PC-9 (cell line): ENCODE data around the gene C1D. TPM values are rescaled to one million over a fixed set of nuclear protein-coding genes. Genes with fewer than 3 reads are reported as not detected.

ENCODE experiments used
- BruUV-seq: library from RNA; stranded (reverse); fragments of 400-500 nt; replicated peaks from 2 replicates; lab custom pipeline; 2021; lab: Mats Ljungman, UMichigan
- CTCF ChIA-PET: fragments of 300-600 bp; sonication (Branson Sonifier 250); formaldehyde crosslinking; loops from one replicate; lab custom pipeline; 2022; ENCODE audit warnings: antibody characterized with exemption; lab: Charles Lee
- POLR2A ChIA-PET: fragments of 300-600 bp; sonication (Branson Sonifier 250); formaldehyde crosslinking; loops from one replicate; lab custom pipeline; 2022; ENCODE audit warnings: antibody characterized with exemption; ENCODE audit not compliant: unreplicated experiment; lab: Charles Lee
- DNase-seq, 2 experiments: peaks; one replicate each; pipeline versions ENCODE4 v3.0.0 to v3.0.0-alpha.2; 2015 to 2022; ENCODE audit warnings: mixed read lengths in 1 of 2
- H2AFZ ChIP-seq: fragments of 200-600 bp; sonication (generic); 2 replicates; pipeline ENCODE4 v1.8.1; 2017; ENCODE audit warnings: antibody characterized with exemption
- H3F3A ChIP-seq: fragments of 200-600 bp; sonication (generic); 2 replicates; pipeline ENCODE4 v1.8.1; 2017; ENCODE audit warnings: antibody characterized with exemption, mild to moderate bottlenecking, low read depth; ENCODE audit not compliant: insufficient read depth
- H3K27ac ChIP-seq: fragments of 200-600 bp; sonication (generic); 2 replicates; pipeline ENCODE4 v1.6.1; 2016; ENCODE audit warnings: mixed run types
- H3K27me3 ChIP-seq: fragments of 200-600 bp; sonication (generic); 2 replicates; pipeline ENCODE4 v1.6.1; 2016; ENCODE audit warnings: low read depth, mixed run types; ENCODE audit not compliant: insufficient read depth
- H3K36me3 ChIP-seq: fragments of 200-600 bp; sonication (generic); 2 replicates; pipeline ENCODE4 v1.6.1; 2016; ENCODE audit warnings: low read depth, mixed run types
- H3K4me1 ChIP-seq: fragments of 200-600 bp; sonication (generic); replicated peaks from 2 replicates; pipeline ENCODE4 v1.6.1; 2016; ENCODE audit warnings: mixed run types; ENCODE audit not compliant: insufficient read depth
- H3K4me2 ChIP-seq: fragments of 200-600 bp; sonication (generic); 2 replicates; pipeline ENCODE4 v1.6.1; 2017; ENCODE audit warnings: mixed run types
- H3K4me3 ChIP-seq: fragments of 200-600 bp; sonication (generic); 2 replicates; pipeline ENCODE4 v1.6.1; 2016; ENCODE audit warnings: mixed run types
- H3K79me2 ChIP-seq: fragments of 200-600 bp; sonication (generic); 2 replicates; pipeline ENCODE4 v1.6.1; 2017; ENCODE audit warnings: low read depth, mixed run types
- H3K9me2 ChIP-seq: fragments of 200-600 bp; sonication (generic); 2 replicates; pipeline ENCODE4 v1.8.1; 2017; ENCODE audit warnings: mild to moderate bottlenecking; ENCODE audit not compliant: insufficient read depth
- H3K9me3 ChIP-seq: fragments of 200-600 bp; sonication (generic); 2 replicates; pipeline ENCODE4 v1.8.1; 2016; ENCODE audit warnings: low read depth; ENCODE audit not compliant: insufficient read depth
- H4K20me1 ChIP-seq: fragments of 200-600 bp; sonication (generic); 2 replicates; pipeline ENCODE4 v1.8.1; 2017; ENCODE audit not compliant: insufficient read depth
- EZH2 ChIP-seq: fragments of 200-600 bp; sonication (generic); IDR thresholded peaks from 2 replicates; pipeline ENCODE4 v1.8.0; 2017; ENCODE audit warnings: antibody characterized with exemption, low read depth
- intact Hi-C: fragments of 100-400 bp; cut with micrococcal nuclease; formaldehyde crosslinking; loops from one replicate; pipeline ENCODE4 v1.10.0; 2022; ENCODE audit not compliant: unreplicated experiment
- total RNA-seq: library from RNA; stranded (reverse); gene quantifications from 2 replicates; pipeline ENCODE4 v1.2.3, GENCODE V29; 2021
- TF ChIP-seq, protein P1 (sequence below): fragments of 200-600 bp; sonication (generic); conservative IDR thresholded peaks from 2 replicates; pipeline ENCODE4 v1.6.1; 2017; ENCODE audit warnings: mixed run types, antibody characterized with exemption, mild to moderate bottlenecking, moderate library complexity

The C1D gene
- total RNA-seq, 1 experiment from 2014 or later = 24.8 TPM

DNA sequence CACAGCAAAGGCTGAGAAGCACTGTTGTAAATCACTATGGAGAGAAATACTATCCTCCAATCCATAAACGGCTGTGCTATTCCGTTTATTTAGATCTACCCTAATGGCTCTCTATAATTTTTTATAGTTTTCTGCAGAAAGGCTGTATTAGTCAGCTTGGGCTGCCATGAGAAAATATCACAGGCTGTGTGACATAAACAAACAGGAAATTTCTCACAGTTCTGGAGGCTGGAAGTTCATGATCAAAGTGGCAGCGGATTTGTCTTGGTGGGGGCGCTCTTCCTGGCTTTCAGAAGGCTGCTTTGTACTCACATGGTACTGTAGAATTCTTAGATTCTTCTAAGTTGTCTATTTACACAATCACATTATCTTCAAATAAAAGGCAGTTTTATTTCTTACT is 44.1 kb downstream of the C1D start:
- ChIA-PET POLR2A (no interaction called here), CTCF (no interaction called here)

DNA sequence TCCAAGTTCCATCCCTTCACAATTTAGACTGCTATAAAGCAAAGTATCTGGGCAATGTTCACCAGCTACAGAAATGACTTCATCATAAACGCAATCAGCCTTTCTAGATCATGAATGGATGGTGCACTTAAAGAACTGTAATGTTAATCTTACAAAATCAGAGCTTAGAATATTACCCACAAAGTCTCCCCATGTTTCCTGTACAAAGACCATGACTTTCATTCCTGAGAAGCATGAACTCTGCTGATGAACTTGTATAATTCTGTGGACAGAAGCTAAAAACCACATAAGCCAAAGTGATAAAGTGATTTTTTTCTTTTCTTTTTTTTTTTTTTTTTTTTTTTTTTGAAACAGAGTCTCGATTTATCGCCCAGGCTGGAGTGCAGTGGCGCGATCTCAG is 53.3 kb downstream of the C1D start:
- no peaks in the 10 kb centered on the region for H3F3A ChIP-seq
- DNase-seq = no peak
- no peak overlapping the region for H3K4me3 ChIP-seq
- no peaks in the 10 kb centered on the region for H3K79me2 ChIP-seq
- no peaks in the 10 kb centered on the region for H3K9me3 ChIP-seq
- no peak overlapping the region for H3K27ac ChIP-seq
- no peaks in the 10 kb centered on the region for H3K4me1 ChIP-seq
- H4K20me1 ChIP-seq = no peaks in the 10 kb centered on the region
- H3K27me3 ChIP-seq = no peaks in the 10 kb centered on the region; the same call in 1 of the 2 replicates
- H3K4me2 ChIP-seq = no peak overlapping the region
- TF ChIP-seq EZH2 = no peak
- TF ChIP-seq, protein P1, sequence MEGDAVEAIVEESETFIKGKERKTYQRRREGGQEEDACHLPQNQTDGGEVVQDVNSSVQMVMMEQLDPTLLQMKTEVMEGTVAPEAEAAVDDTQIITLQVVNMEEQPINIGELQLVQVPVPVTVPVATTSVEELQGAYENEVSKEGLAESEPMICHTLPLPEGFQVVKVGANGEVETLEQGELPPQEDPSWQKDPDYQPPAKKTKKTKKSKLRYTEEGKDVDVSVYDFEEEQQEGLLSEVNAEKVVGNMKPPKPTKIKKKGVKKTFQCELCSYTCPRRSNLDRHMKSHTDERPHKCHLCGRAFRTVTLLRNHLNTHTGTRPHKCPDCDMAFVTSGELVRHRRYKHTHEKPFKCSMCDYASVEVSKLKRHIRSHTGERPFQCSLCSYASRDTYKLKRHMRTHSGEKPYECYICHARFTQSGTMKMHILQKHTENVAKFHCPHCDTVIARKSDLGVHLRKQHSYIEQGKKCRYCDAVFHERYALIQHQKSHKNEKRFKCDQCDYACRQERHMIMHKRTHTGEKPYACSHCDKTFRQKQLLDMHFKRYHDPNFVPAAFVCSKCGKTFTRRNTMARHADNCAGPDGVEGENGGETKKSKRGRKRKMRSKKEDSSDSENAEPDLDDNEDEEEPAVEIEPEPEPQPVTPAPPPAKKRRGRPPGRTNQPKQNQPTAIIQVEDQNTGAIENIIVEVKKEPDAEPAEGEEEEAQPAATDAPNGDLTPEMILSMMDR = no peak
- no peak overlapping the region for H2AFZ ChIP-seq
- CTCF ChIA-PET = interaction anchor here (0.6 kb wide), 1 partner anchor 25 kb away, joined by 3 read pairs; no protein-coding TSS in a partner anchor
- intact Hi-C loops = no loop called here
- no TSS peak for BruUV-seq
- no peaks in the 10 kb centered on the region for H3K36me3 ChIP-seq
- POLR2A ChIA-PET = no interaction called here
- no peaks in the 10 kb centered on the region for H3K9me2 ChIP-seq

More for the DNA sequence above, 44.1 kb downstream of the C1D start:
- intact Hi-C loops = no loop called here
- no peak for TF ChIP-seq EZH2
- TF ChIP-seq, protein P1 = no peak
- H2AFZ ChIP-seq = no peak overlapping the region
- no peak overlapping the region for H3K27ac ChIP-seq
- H3K79me2 ChIP-seq = no peaks in the 10 kb centered on the region
- no peaks in the 10 kb centered on the region for H4K20me1 ChIP-seq
- H3K9me3 ChIP-seq = no peaks in the 10 kb centered on the region
- no peaks in the 10 kb centered on the region for H3K9me2 ChIP-seq
- DNase-seq = no peak
- H3K4me1 ChIP-seq = no peaks in the 10 kb centered on the region
- H3F3A ChIP-seq = no peaks in the 10 kb centered on the region
- no peaks in the 10 kb centered on the region for H3K27me3 ChIP-seq
- no peak overlapping the region for H3K4me2 ChIP-seq
- no peak overlapping the region for H3K4me3 ChIP-seq
- no TSS peak for BruUV-seq
- H3K36me3 ChIP-seq = no peaks in the 10 kb centered on the region

DNA sequence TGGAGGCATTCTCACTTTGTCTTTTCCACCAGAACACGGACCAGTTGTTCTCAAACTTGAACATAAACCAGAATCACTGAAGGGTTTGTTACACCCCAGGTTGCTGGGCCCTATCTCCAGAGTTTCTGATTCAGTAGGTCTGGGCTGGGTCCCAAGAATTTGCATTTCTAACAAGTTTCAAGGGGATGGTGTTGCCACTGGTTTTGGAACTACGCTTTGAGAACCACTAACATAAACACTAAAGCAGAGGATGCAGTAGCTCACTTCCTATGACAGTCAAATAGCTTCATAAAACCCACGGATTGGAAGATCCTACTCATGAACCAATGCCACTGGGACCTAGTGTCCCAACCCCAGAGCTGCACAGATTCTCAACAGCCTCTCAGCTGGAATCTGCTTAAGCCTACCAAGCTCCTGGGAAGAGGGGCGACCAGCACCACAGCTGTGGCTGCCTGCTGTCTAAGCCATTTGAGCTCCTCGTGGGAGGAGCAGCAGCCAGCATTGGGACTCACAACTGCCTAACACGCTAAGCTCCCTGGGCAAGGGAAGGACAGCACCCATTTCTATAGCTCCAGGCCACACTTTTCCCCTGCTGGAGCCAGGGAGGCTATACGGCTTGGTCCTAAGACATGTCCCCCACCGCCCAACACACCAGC is 62.5 kb downstream of the C1D start:
- Histone ChIP-seq H3F3A (no peaks in the 10 kb centered on the region), H3K9me3 (no peaks in the 10 kb centered on the region), H3K4me2 (no peak overlapping the region), H3K79me2 (no peaks in the 10 kb centered on the region), H4K20me1 (no peaks in the 10 kb centered on the region), H2AFZ (no peak overlapping the region), H3K36me3 (no peaks in the 10 kb centered on the region), H3K9me2 (no peaks in the 10 kb centered on the region), H3K4me3 (no peak overlapping the region), H3K4me1 (no peaks in the 10 kb centered on the region), H3K27ac (no peak overlapping the region), H3K27me3 (peaks cover 10% of the 10 kb centered on the region; the same call in 1 of the 2 replicates)
- CTCF ChIA-PET = no interaction called here
- intact Hi-C loops = no loop called here
- TF ChIP-seq, protein P1 = no peak
- TF ChIP-seq EZH2 = no peak
- DNase-seq = no peak
- no TSS peak for BruUV-seq
- POLR2A ChIA-PET = no interaction called here
